ENCODE measurements around the gene CDYL2.
"Not testable (repeated sequence)": the region's sequence is repeated elsewhere in the genome, so short reads cannot be mapped to it uniquely, and the experiment has no call there.

The CDYL2 gene

GRCh38 chr16:80804056-80804525 lies 307 bp downstream of the CDYL2 start:
- H3K9me3 Mint-ChIP-seq: no peaks in the 10 kb centered on the region
- H3K4me1 Mint-ChIP-seq: peaks cover 21% of the 10 kb centered on the region
- H3K36me3 Mint-ChIP-seq (ENCODE audit: insufficient read depth): peaks cover 4% of the 10 kb centered on the region
- H3K4me3 Mint-ChIP-seq: peak overlapping the region; percentile 95
- no peaks in the 10 kb centered on the region for H3K27me3 Mint-ChIP-seq
- DNase-seq (ENCODE audit: low spot score in 2 of 2): peak; percentile 30 to 32
- peak; percentile 37 for ATAC-seq (replicated peaks; ENCODE audit: extremely low read depth, poor library complexity, severe bottlenecking)
- H3K27ac Mint-ChIP-seq (ENCODE audit: low read depth): peak overlapping the region; percentile 69

GRCh38 chr16:80803339-80804055 lies 901 bp downstream of the CDYL2 start:
- peak overlapping the region; percentile 69 for H3K27ac Mint-ChIP-seq (ENCODE audit: low read depth)
- H3K9me3 Mint-ChIP-seq: no peaks in the 10 kb centered on the region
- H3K27me3 Mint-ChIP-seq: no peaks in the 10 kb centered on the region
- peak; percentile 48 for ATAC-seq (replicated peaks; ENCODE audit: extremely low read depth, poor library complexity, severe bottlenecking)
- peaks cover 4% of the 10 kb centered on the region for H3K36me3 Mint-ChIP-seq (ENCODE audit: insufficient read depth)
- peaks cover 21% of the 10 kb centered on the region for H3K4me1 Mint-ChIP-seq
- peak; percentile 20 to 25 for DNase-seq (ENCODE audit: low spot score in 2 of 2)
- H3K4me3 Mint-ChIP-seq: peak overlapping the region; percentile 95

- no peaks in the 10 kb centered on the region for H3K9me3 Mint-ChIP-seq
- H3K27me3 Mint-ChIP-seq: no peaks in the 10 kb centered on the region
- peak overlapping the region; percentile 69 for H3K27ac Mint-ChIP-seq (ENCODE audit: low read depth)
- no peak for DNase-seq (ENCODE audit: low spot score in 2 of 2)
- peak overlapping the region; percentile 95 for H3K4me3 Mint-ChIP-seq
- H3K4me1 Mint-ChIP-seq: peaks cover 21% of the 10 kb centered on the region
- peaks cover 4% of the 10 kb centered on the region for H3K36me3 Mint-ChIP-seq (ENCODE audit: insufficient read depth)
- no peak for ATAC-seq (replicated peaks; ENCODE audit: extremely low read depth, poor library complexity, severe bottlenecking)
Measured at GRCh38 chr16:80802902-80803301, 1.5 kb downstream of the CDYL2 start.

GRCh38 chr16:80802138-80802537 lies 2.3 kb downstream of the CDYL2 start:
- Mint-ChIP-seq H3K9me3 (no peaks in the 10 kb centered on the region), H3K27me3 (no peaks in the 10 kb centered on the region), H3K4me1 (peaks cover 27% of the 10 kb centered on the region), H3K27ac (ENCODE audit: low read depth) (no peak overlapping the region), H3K36me3 (ENCODE audit: insufficient read depth) (peaks cover 4% of the 10 kb centered on the region), H3K4me3 (peak overlapping the region; percentile 95)
- DNase-seq (ENCODE audit: low spot score in 2 of 2) (no peak), ATAC-seq (replicated peaks; ENCODE audit: extremely low read depth, poor library complexity, severe bottlenecking) (no peak)

GRCh38 chr16:80794071-80794470 lies 10.3 kb downstream of the CDYL2 start:
- ATAC-seq (replicated peaks; ENCODE audit: extremely low read depth, poor library complexity, severe bottlenecking): no peak
- no peaks in the 10 kb centered on the region for H3K27me3 Mint-ChIP-seq
- H3K9me3 Mint-ChIP-seq: no peaks in the 10 kb centered on the region
- no peak for DNase-seq (ENCODE audit: low spot score in 2 of 2)
- H3K36me3 Mint-ChIP-seq (ENCODE audit: insufficient read depth): no peaks in the 10 kb centered on the region
- H3K4me1 Mint-ChIP-seq: peaks cover 26% of the 10 kb centered on the region
- no peak overlapping the region for H3K4me3 Mint-ChIP-seq
- H3K27ac Mint-ChIP-seq (ENCODE audit: low read depth): no peak overlapping the region

- no peak for ATAC-seq (replicated peaks; ENCODE audit: extremely low read depth, poor library complexity, severe bottlenecking)
- Mint-ChIP-seq H3K4me1 (peaks cover 19% of the 10 kb centered on the region), H3K27me3 (no peaks in the 10 kb centered on the region), H3K4me3 (no peak overlapping the region), H3K27ac (ENCODE audit: low read depth) (no peak overlapping the region), H3K9me3 (no peaks in the 10 kb centered on the region), H3K36me3 (ENCODE audit: insufficient read depth) (no peaks in the 10 kb centered on the region)
- DNase-seq (ENCODE audit: low spot score in 2 of 2): no peak
Measured at GRCh38 chr16:80792031-80792430, 12.4 kb downstream of the CDYL2 start.

GRCh38 chr16:80791411-80791810 lies 13.0 kb downstream of the CDYL2 start:
- no peaks in the 10 kb centered on the region for H3K36me3 Mint-ChIP-seq (ENCODE audit: insufficient read depth)
- no peak overlapping the region for H3K4me3 Mint-ChIP-seq
- no peak for ATAC-seq (replicated peaks; ENCODE audit: extremely low read depth, poor library complexity, severe bottlenecking)
- H3K9me3 Mint-ChIP-seq: no peaks in the 10 kb centered on the region
- H3K4me1 Mint-ChIP-seq: peaks cover 12% of the 10 kb centered on the region
- H3K27me3 Mint-ChIP-seq: no peaks in the 10 kb centered on the region
- DNase-seq (ENCODE audit: low spot score in 2 of 2): no peak
- no peak overlapping the region for H3K27ac Mint-ChIP-seq (ENCODE audit: low read depth)

- Mint-ChIP-seq H3K4me3 (no peak overlapping the region), H3K27ac (ENCODE audit: low read depth) (no peak overlapping the region), H3K36me3 (ENCODE audit: insufficient read depth) (no peaks in the 10 kb centered on the region), H3K4me1 (peaks cover 11% of the 10 kb centered on the region), H3K27me3 (no peaks in the 10 kb centered on the region), H3K9me3 (no peaks in the 10 kb centered on the region)
- DNase-seq (ENCODE audit: low spot score in 2 of 2) (no peak), ATAC-seq (replicated peaks; ENCODE audit: extremely low read depth, poor library complexity, severe bottlenecking) (no peak)
Measured at GRCh38 chr16:80790751-80791150, 13.6 kb downstream of the CDYL2 start.

GRCh38 chr16:80788027-80788426 lies 16.4 kb downstream of the CDYL2 start:
- Mint-ChIP-seq H3K9me3 (no peaks in the 10 kb centered on the region), H3K27me3 (no peaks in the 10 kb centered on the region), H3K27ac (ENCODE audit: low read depth) (no peak overlapping the region), H3K4me1 (peaks cover 17% of the 10 kb centered on the region), H3K4me3 (no peak overlapping the region), H3K36me3 (ENCODE audit: insufficient read depth) (no peaks in the 10 kb centered on the region)
- ATAC-seq (replicated peaks; ENCODE audit: extremely low read depth, poor library complexity, severe bottlenecking) (no peak), DNase-seq (ENCODE audit: low spot score in 2 of 2) (no peak)

- not testable (repeated sequence) for H3K9me3 Mint-ChIP-seq; H3K27ac Mint-ChIP-seq (ENCODE audit: low read depth); H3K4me1 Mint-ChIP-seq; H3K36me3 Mint-ChIP-seq (ENCODE audit: insufficient read depth); H3K4me3 Mint-ChIP-seq; DNase-seq (ENCODE audit: low spot score in 2 of 2); H3K27me3 Mint-ChIP-seq; ATAC-seq (replicated peaks; ENCODE audit: extremely low read depth, poor library complexity, severe bottlenecking)
Measured at GRCh38 chr16:80786561-80786960, 17.8 kb downstream of the CDYL2 start.

GRCh38 chr16:80784951-80785350 lies 19.4 kb downstream of the CDYL2 start:
- peaks cover 12% of the 10 kb centered on the region for H3K9me3 Mint-ChIP-seq
- no peaks in the 10 kb centered on the region for H3K27me3 Mint-ChIP-seq
- no peaks in the 10 kb centered on the region for H3K36me3 Mint-ChIP-seq (ENCODE audit: insufficient read depth)
- peaks cover 12% of the 10 kb centered on the region for H3K4me1 Mint-ChIP-seq
- no peak overlapping the region for H3K4me3 Mint-ChIP-seq
- H3K27ac Mint-ChIP-seq (ENCODE audit: low read depth): no peak overlapping the region
- no peak for DNase-seq (ENCODE audit: low spot score in 2 of 2)
- no peak for ATAC-seq (replicated peaks; ENCODE audit: extremely low read depth, poor library complexity, severe bottlenecking)

GRCh38 chr16:80778703-80779102 lies 25.7 kb downstream of the CDYL2 start:
- peaks cover 12% of the 10 kb centered on the region for H3K9me3 Mint-ChIP-seq
- no peaks in the 10 kb centered on the region for H3K27me3 Mint-ChIP-seq
- ATAC-seq (replicated peaks; ENCODE audit: extremely low read depth, poor library complexity, severe bottlenecking): no peak
- H3K4me3 Mint-ChIP-seq: no peak overlapping the region
- H3K27ac Mint-ChIP-seq (ENCODE audit: low read depth): no peak overlapping the region
- DNase-seq (ENCODE audit: low spot score in 2 of 2): no peak
- no peaks in the 10 kb centered on the region for H3K36me3 Mint-ChIP-seq (ENCODE audit: insufficient read depth)
- peaks cover 15% of the 10 kb centered on the region for H3K4me1 Mint-ChIP-seq

- Mint-ChIP-seq H3K27me3 (no peaks in the 10 kb centered on the region), H3K9me3 (peaks cover 12% of the 10 kb centered on the region), H3K4me1 (peaks cover 16% of the 10 kb centered on the region), H3K4me3 (no peak overlapping the region), H3K36me3 (ENCODE audit: insufficient read depth) (no peaks in the 10 kb centered on the region), H3K27ac (ENCODE audit: low read depth) (no peak overlapping the region)
- ATAC-seq (replicated peaks; ENCODE audit: extremely low read depth, poor library complexity, severe bottlenecking) (no peak), DNase-seq (ENCODE audit: low spot score in 2 of 2) (no peak)
Measured at GRCh38 chr16:80776856-80777255, 27.5 kb downstream of the CDYL2 start.
